GM19438 (cell line): ENCODE measurements around the gene CCDC134.

ENCODE experiments used
- ATAC-seq: cut with Tn5 transposase; IDR thresholded peaks from one replicate; pipeline ENCODE4 v1.9.1; 2021; ENCODE audit warnings: low read depth; ENCODE audit not compliant: unreplicated experiment

The CCDC134 gene

GRCh38 chr22:41800348-41801146, at the start of gene CCDC134:
CCDC134 (plus strand) TSS chr22:41800679; CDS start chr22:41808891, 8,212 bp downstream.
- ATAC-seq, result peak; percentile 85

- ATAC-seq, result no peak
These were observed 48.2 kb upstream of the CCDC134 start for GRCh38 chr22:41752011-41752970.

DNA sequence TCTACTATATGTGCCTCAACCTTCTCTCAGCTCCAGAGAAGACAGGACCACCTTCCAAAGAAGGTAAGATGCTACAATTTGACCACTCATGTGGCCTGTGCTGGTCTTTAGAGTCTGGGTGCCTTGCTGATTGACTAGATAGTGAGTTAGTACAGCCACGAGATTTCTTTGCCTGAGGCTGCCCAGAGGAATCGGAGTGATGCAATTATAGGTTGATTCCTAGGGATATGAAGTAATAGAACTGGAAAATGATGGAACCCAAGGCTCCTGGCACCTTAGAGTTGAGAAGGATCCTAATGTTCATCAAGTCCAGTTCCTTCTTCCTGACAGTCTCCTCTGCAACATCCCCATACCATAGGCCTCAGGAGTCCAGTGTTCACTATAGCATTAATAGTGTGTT, 46.5 kb upstream of the CCDC134 start:
- ATAC-seq, result no peak

GRCh38 chr22:41757502-41757901, 43.0 kb upstream of the CCDC134 start:
- ATAC-seq, result no peak

DNA sequence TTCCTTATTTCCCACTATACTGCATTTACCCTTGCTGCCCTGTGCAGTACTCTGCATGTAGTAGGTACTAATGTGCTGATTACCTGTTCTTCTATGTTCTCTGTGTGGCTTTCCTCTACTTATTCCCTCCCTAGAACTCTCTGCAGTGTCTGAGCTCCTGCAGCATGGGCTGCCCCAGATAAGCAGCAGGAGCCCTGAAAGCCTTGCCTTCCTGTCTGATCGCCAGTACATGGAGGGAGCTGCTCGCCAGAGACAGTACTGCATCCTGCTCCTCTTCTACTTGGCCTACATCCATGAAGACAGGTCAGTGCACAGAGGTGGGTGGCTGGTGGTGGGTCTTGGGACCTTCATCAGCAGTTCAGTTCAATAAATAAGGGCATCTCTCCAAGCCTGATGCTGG, 42.2 kb upstream of the CCDC134 start:
- no peak for ATAC-seq

GRCh38 chr22:41762980-41763779, 37.3 kb upstream of the CCDC134 start:
- no peak for ATAC-seq

- ATAC-seq, result no peak
These were observed 34.0 kb upstream of the CCDC134 start for GRCh38 chr22:41766476-41766875.

- no peak for ATAC-seq
These were observed 32.0 kb upstream of the CCDC134 start for GRCh38 chr22:41768430-41768829.

DNA sequence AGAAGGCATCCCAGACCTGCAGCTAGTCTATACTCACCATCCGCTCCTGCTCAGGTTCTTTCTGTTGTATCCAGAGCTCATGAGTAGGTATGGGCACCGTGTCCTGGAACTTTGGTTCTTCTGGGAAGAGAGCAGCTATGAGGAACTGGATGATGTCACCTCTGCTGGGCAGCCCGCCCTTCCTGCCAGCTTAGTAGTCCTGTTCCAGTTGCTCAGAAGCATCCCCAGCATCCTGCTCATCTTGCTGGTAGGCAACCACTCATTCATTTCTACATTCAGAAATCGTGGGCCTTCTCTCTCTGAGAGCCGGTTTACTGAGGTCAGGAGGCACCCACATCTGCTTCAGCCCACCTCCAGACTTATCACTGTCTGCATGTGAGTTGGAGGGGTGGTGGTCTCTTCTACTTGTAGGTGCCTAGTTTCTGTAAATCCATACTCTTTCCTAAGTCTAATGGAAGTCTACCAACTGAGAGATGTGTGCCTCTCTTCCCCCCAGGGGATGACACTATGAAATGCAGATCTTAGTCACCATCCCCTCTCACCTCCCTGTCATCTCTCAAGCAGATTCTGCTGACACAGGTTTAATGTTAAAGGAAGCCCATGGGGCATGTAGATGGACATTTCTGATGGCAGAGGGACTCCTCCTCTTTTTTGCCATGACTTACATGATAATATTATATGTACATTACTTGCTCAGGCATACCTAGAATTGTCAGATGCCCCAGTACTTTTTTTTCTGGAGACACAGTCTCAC, 29.6 kb upstream of the CCDC134 start:
- ATAC-seq, result no peak

- no peak for ATAC-seq
These were observed 28.3 kb upstream of the CCDC134 start for GRCh38 chr22:41772198-41772597.

DNA sequence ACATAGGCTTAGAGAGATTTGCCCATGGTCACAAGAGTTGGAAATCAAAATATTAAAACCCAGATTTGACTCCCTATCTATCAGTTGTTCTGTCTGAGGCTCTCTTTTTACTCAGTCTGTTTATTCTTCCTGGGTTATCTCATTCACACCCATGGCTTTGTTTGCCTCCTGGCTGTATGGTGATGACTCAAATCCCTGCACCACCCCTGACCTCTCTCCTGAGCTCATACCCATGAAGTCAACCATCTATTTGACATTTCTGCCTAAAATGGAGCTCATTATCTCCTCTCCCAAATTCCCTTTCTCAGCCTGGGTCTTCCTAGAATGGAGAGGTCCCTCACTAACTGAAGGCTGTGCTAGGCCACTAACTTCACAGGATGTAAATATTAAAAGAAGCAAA, 27.8 kb upstream of the CCDC134 start:
- ATAC-seq, result no peak

DNA sequence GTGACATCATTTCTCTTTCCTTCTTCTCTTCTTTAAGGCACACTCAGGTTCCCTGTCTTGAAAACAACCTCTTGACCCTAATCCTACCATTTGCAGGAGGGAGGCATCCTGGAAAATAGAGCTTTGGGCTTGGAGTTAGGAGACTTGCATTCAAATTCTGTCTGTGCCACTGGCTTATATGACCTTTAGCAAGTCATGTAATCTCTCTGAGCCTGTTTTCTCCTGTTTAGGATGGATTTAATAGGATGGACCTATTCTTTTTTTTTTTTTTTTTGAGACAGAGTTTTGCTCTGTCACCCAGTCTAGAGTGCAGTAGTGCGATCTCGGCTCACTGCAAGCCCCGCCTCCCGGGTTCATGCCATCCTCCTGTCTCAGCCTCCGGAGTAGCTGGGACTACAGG, 25.1 kb upstream of the CCDC134 start:
- ATAC-seq, result no peak

DNA sequence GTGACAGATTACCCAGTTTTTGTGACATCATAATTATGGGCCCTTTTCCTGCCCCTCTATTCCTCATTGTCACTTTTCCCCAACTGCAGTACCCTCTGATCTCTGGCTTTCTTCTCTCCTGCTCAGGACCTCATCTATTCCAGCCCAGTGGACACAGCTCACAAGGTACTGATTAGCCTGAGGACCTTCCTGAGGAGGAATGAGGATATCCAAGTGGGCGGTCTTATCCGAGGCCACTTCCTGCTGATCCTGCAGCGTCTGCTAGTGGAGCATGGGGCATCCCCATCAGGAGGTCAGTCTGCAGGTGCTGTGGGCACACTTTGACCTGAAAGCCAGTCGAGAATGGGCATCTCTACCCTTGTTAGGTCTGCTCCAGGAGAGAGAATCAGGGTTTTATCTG, 24.5 kb upstream of the CCDC134 start:
- ATAC-seq, result no peak

GRCh38 chr22:41776381-41776780, 24.1 kb upstream of the CCDC134 start:
- no peak for ATAC-seq

GRCh38 chr22:41777749-41778425, 22.6 kb upstream of the CCDC134 start:
- no peak for ATAC-seq

DNA sequence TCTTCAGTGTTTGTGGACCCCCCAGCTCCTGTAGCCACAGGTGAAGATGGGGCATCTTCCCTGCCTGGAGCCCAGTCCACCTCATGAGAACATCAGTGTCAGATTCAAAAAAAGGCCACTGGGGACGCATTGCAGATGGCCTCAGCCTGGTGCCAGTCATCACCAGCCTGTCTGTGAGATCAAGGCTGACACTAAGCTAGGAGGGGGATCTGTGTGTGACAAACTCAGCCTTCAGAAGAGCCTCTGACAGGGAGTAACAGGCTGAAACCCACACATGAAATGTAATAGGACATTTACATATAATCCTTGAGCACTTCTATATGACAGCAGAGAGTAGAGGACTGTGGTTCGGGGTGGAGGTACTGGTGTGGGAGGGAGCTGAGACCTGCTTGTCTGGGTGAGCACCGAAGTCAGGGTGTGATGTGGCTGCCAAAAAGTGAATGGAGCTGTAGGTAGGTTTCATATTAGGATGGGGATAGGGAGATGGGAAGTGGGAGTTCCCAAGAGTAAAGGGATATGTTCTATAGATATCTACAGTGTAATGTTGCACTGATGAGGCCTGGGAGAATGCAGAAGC, 20.5 kb upstream of the CCDC134 start:
- ATAC-seq, result no peak

GRCh38 chr22:41780746-41781505, 19.6 kb upstream of the CCDC134 start:
- peak; percentile 91 for ATAC-seq

DNA sequence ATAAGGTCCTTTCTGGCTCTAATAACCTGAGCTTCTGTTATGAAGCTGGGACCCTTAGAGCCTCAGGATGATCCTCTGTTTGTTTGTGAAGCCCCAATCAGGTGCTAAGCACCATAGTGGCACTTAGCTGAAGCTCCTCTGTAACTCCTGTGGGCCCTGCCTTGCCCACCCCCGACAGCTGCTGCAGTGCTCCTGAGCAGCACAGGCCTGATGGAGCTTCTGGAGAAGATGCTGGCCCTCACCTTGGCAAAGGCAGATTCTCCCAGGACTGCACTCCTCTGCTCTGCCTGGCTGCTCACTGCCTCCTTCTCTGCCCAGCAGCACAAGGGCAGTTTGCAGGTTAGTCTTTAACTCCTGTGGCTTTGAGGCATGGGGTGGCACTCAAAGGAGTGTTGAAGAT, 19.0 kb upstream of the CCDC134 start:
- ATAC-seq, result peak; percentile 36
